ENCODE data around the gene PTPN5. TPM values are rescaled to one million over a fixed set of nuclear protein-coding genes. Genes with fewer than 3 reads are reported as not detected.

Gene PTPN5
- total RNA-seq, 4 donors from 2014 or later = 0.44 to 1.1 (median 0.56) TPM; not detected in 1

DNA sequence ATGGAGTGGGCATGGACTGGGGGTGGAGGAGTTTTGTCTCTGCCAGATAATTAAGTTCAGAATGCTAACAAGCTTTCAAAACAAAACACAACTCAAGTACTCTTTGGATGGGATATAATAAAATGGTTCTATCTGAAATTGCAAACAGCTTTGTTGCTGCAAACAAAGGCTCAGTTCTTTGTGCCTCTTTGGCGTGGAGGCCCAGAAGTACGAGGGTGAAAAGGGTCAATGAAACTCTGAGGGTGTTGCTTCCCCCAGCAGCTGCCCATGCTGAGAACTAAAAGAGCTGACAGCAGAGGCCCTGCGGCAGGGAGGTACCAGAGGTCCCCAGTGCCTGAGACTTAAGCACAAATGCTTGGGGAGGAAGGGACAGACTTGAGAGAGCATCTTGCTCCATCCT lies 39.1 kb downstream of the PTPN5 start:
- intact Hi-C loops (cut with DNase I) = no loop called here
- 40 to 41% methylated on average over 3 of the region's 3 CpGs for WGBS, 2 donors
- Histone ChIP-seq H3K27ac (no peak overlapping the region), H3K4me3 (replicated peaks in 1 of 3) (no peak overlapping the region), H3K36me3 (no peaks in the 10 kb centered on the region), H3K27me3 (no peaks in the 10 kb centered on the region), H3K4me1 (no peaks in the 10 kb centered on the region), H3K9me3 (no peaks in the 10 kb centered on the region)
- no peak for TF ChIP-seq POLR2A (IDR thresholded peaks at IDR 0.05)
- TF ChIP-seq, protein P1, sequence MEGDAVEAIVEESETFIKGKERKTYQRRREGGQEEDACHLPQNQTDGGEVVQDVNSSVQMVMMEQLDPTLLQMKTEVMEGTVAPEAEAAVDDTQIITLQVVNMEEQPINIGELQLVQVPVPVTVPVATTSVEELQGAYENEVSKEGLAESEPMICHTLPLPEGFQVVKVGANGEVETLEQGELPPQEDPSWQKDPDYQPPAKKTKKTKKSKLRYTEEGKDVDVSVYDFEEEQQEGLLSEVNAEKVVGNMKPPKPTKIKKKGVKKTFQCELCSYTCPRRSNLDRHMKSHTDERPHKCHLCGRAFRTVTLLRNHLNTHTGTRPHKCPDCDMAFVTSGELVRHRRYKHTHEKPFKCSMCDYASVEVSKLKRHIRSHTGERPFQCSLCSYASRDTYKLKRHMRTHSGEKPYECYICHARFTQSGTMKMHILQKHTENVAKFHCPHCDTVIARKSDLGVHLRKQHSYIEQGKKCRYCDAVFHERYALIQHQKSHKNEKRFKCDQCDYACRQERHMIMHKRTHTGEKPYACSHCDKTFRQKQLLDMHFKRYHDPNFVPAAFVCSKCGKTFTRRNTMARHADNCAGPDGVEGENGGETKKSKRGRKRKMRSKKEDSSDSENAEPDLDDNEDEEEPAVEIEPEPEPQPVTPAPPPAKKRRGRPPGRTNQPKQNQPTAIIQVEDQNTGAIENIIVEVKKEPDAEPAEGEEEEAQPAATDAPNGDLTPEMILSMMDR (IDR thresholded peaks at IDR 0.05) = no peak
- DNase-seq = no peak

DNA sequence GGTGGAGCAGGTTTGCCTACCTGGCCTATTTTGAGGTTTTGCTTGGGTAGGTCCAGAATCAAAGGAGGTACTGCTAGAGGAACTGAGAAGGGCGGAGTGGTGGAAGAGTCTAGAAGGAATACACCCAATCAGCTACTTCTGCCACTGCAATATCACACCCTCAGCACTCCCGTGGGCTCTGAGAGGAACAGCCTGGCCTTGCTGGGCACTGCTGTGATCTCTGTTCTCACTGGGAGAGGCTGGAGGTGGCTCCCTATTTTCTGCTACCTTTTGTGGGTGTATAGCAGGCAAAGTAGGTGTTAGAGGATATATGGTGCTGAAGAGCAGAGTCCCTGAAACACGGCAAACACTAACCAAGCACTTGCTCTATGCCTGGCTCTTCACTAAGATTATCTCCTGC lies 40.7 kb downstream of the PTPN5 start:
- 77 to 84% methylated on average over 3 of the region's 3 CpGs for WGBS, 2 donors
- H3K4me1 ChIP-seq = no peaks in the 10 kb centered on the region
- intact Hi-C loops (cut with DNase I) = no loop called here

DNA sequence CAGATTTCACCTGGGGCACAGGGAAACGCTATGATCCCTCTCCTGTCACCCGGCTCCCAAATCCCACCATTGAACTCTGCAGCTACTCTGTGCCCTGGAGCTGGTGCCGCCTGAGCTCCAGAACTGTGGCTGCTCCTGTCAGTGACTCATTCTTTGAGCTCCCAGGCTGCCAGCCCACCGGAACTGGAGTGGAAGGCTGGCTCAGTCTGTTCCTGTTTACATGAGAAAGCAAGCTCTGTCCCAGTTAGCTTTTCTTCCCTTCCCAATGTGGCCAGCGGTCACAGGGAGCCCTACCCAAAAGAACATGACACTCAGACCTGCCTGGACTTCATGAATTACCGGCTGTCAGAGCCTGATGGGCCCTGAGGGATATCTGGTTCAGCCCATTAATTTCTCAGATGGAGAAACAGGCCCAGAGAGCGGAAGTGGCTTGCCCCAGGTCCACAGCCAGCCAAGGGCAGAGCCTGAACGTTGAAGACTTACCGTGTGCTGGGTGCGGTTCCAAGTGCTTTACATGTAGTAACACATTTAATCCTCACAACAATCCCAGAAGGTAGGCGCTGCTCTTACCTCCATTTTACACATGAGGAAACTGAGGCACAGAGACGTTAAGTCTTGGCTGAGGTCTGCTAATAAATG lies 41.8 kb downstream of the PTPN5 start:
- H3K4me3 ChIP-seq (replicated peaks in 1 of 3) = no peak overlapping the region
- H3K9me3 ChIP-seq = no peaks in the 10 kb centered on the region
- intact Hi-C loops (cut with DNase I) = no loop called here
- no peak for DNase-seq
- TF ChIP-seq, protein P1 (IDR thresholded peaks at IDR 0.05) = no peak
- TF ChIP-seq POLR2A (IDR thresholded peaks at IDR 0.05) = no peak
- H3K27ac ChIP-seq = no peak overlapping the region
- H3K27me3 ChIP-seq = no peaks in the 10 kb centered on the region
- WGBS, 2 donors = 69 to 73% methylated on average over 12 of the region's 12 CpGs
- H3K4me1 ChIP-seq = no peaks in the 10 kb centered on the region
- H3K36me3 ChIP-seq = no peaks in the 10 kb centered on the region

More for the DNA sequence above, 40.7 kb downstream of the PTPN5 start:
- H3K36me3 ChIP-seq = no peaks in the 10 kb centered on the region
- no peaks in the 10 kb centered on the region for H3K9me3 ChIP-seq
- H3K27me3 ChIP-seq = no peaks in the 10 kb centered on the region
- no peak for DNase-seq
- no peak for TF ChIP-seq POLR2A (IDR thresholded peaks at IDR 0.05)
- TF ChIP-seq, protein P1 (IDR thresholded peaks at IDR 0.05) = no peak
- H3K4me3 ChIP-seq (replicated peaks in 1 of 3) = no peak overlapping the region
- no peak overlapping the region for H3K27ac ChIP-seq

DNA sequence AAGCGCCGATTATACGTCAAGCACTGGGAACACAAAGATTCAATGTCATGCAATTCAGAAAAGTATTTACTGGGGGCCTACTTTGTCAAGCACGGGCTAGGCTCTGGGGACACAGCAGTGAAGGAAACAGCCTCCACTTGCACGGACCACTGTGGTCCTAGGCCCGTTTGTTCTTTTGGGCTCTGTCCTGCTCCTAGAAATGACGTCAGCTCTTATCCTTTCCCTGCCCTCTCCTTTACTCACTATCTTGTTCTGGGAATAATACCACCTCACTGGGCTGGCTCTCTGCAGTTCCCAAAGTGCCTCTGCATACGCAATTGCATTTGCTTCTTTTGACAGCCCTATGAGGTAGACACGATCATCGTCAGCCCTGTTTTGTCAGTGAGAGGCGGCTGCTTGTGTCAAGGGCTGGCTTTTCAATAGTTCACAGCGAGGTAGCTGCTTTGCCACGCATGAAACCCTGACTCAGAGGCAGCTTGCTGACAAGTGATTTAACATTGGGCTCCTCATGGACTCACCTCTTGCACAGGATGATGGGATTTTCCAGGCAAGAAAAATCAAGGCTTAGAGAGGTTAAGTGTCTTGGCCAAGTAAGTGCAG lies 42.7 kb downstream of the PTPN5 start:
- no peak overlapping the region for H3K4me3 ChIP-seq (replicated peaks in 1 of 3)
- no peaks in the 10 kb centered on the region for H3K27me3 ChIP-seq
- H3K9me3 ChIP-seq = no peaks in the 10 kb centered on the region
- TF ChIP-seq POLR2A (IDR thresholded peaks at IDR 0.05) = no peak
- TF ChIP-seq, protein P1 (IDR thresholded peaks at IDR 0.05) = no peak
- H3K36me3 ChIP-seq = no peaks in the 10 kb centered on the region
- DNase-seq = no peak
- intact Hi-C loops (cut with DNase I) = no loop called here
- H3K4me1 ChIP-seq = no peaks in the 10 kb centered on the region
- WGBS, 2 donors = 67 to 72% methylated on average over 13 of the region's 13 CpGs
- H3K27ac ChIP-seq = no peak overlapping the region

DNA sequence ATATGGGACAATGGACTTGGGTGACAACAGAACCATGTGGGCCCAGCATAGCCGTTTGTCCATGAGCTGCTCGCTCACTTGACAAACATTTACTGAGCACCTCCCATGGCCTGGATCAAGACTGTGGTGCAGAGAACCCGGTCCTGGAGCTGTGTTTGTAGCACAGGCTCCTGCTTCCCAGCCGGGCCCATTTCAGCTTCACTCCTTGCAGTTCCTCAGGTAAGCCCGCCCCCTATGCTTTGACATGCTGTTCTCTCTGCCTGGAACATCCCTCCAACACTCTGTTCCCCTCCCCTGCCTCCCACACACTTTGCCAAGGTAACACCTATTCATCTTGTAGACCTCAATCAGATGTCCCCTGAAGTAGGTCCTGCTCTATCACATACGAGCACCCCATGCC lies 46.3 kb downstream of the PTPN5 start:
- no peak for TF ChIP-seq POLR2A (IDR thresholded peaks at IDR 0.05)
- TF ChIP-seq, protein P1 (IDR thresholded peaks at IDR 0.05) = no peak
- H3K27me3 ChIP-seq = no peaks in the 10 kb centered on the region
- H3K27ac ChIP-seq = no peak overlapping the region
- no peaks in the 10 kb centered on the region for H3K4me1 ChIP-seq
- no peaks in the 10 kb centered on the region for H3K9me3 ChIP-seq
- DNase-seq = no peak
- H3K4me3 ChIP-seq (replicated peaks in 1 of 3) = no peak overlapping the region
- WGBS, 2 donors = 82% methylated on average over 6 of the region's 6 CpGs
- H3K36me3 ChIP-seq = no peaks in the 10 kb centered on the region
- intact Hi-C loops (cut with DNase I) = no loop called here
